ENCODE results near the gene MPST.
"Not testable (repeated sequence)": the region's sequence is repeated elsewhere in the genome, so short reads cannot be mapped to it uniquely, and the experiment has no call there.

MPST gene

GRCh38 chr22:37069319-37069718 is 49.8 kb downstream of the MPST start:
- Histone ChIP-seq H2AFZ (no peak overlapping the region), H3K79me2 (no peaks in the 10 kb centered on the region), H3K4me3 (ENCODE audit: low read depth, low read length) (no peak overlapping the region), H3K4me1 (no peaks in the 10 kb centered on the region), H3K27me3 (ENCODE audit: control insufficient read depth, insufficient read depth, low read length) (peaks cover 5% of the 10 kb centered on the region), H3K4me2 (ENCODE audit: low read length) (no peak overlapping the region), H3K27ac (no peak overlapping the region), H3K9ac (no peak overlapping the region), H3K9me3 (ENCODE audit: control insufficient read depth, low read length) (no peaks in the 10 kb centered on the region), H3K36me3 (ENCODE audit: control insufficient read depth, insufficient read depth, low read length) (no peaks in the 10 kb centered on the region)
- no peak for TF ChIP-seq CTCF (IDR thresholded peaks at IDR 0.05)

- TF ChIP-seq CTCF (IDR thresholded peaks at IDR 0.05), result no peak
- Histone ChIP-seq H2AFZ (no peak overlapping the region), H3K4me1 (no peaks in the 10 kb centered on the region), H3K79me2 (no peaks in the 10 kb centered on the region), H3K9me3 (ENCODE audit: control insufficient read depth, low read length) (no peaks in the 10 kb centered on the region), H3K27ac (no peak overlapping the region), H3K27me3 (ENCODE audit: control insufficient read depth, insufficient read depth, low read length) (peaks cover 5% of the 10 kb centered on the region), H3K36me3 (ENCODE audit: control insufficient read depth, insufficient read depth, low read length) (no peaks in the 10 kb centered on the region), H3K4me2 (ENCODE audit: low read length) (no peak overlapping the region), H3K4me3 (ENCODE audit: low read depth, low read length) (no peak overlapping the region), H3K9ac (no peak overlapping the region)
Measured at GRCh38 chr22:37069719-37070118, 50.2 kb downstream of the MPST start.

- Histone ChIP-seq H3K4me1 (no peaks in the 10 kb centered on the region), H3K9me3 (ENCODE audit: control insufficient read depth, low read length) (no peaks in the 10 kb centered on the region), H3K4me3 (ENCODE audit: low read depth, low read length) (no peak overlapping the region), H2AFZ (no peak overlapping the region), H3K9ac (no peak overlapping the region), H3K27me3 (ENCODE audit: control insufficient read depth, insufficient read depth, low read length) (peaks cover 5% of the 10 kb centered on the region), H3K79me2 (no peaks in the 10 kb centered on the region), H3K36me3 (ENCODE audit: control insufficient read depth, insufficient read depth, low read length) (no peaks in the 10 kb centered on the region), H3K27ac (no peak overlapping the region), H3K4me2 (ENCODE audit: low read length) (no peak overlapping the region)
- no peak for TF ChIP-seq CTCF (IDR thresholded peaks at IDR 0.05)
Measured at GRCh38 chr22:37070334-37070733, 50.8 kb downstream of the MPST start.

- no peak overlapping the region for H3K27ac ChIP-seq
- no peak overlapping the region for H2AFZ ChIP-seq
- H3K4me2 ChIP-seq (ENCODE audit: low read length), result no peak overlapping the region
- H3K27me3 ChIP-seq (ENCODE audit: control insufficient read depth, insufficient read depth, low read length), result peaks cover 5% of the 10 kb centered on the region
- no peaks in the 10 kb centered on the region for H3K4me1 ChIP-seq
- H3K79me2 ChIP-seq, result no peaks in the 10 kb centered on the region
- H3K36me3 ChIP-seq (ENCODE audit: control insufficient read depth, insufficient read depth, low read length), result no peaks in the 10 kb centered on the region
- no peaks in the 10 kb centered on the region for H3K9me3 ChIP-seq (ENCODE audit: control insufficient read depth, low read length)
- H3K9ac ChIP-seq, result no peak overlapping the region
- no peak overlapping the region for H3K4me3 ChIP-seq (ENCODE audit: low read depth, low read length)
- no peak for TF ChIP-seq CTCF (IDR thresholded peaks at IDR 0.05)
Measured at GRCh38 chr22:37070744-37071143, 51.2 kb downstream of the MPST start.

- H3K27ac ChIP-seq; H3K4me3 ChIP-seq (ENCODE audit: low read depth, low read length); H3K9me3 ChIP-seq (ENCODE audit: control insufficient read depth, low read length); H3K79me2 ChIP-seq; H3K9ac ChIP-seq; H3K36me3 ChIP-seq (ENCODE audit: control insufficient read depth, insufficient read depth, low read length); H3K27me3 ChIP-seq (ENCODE audit: control insufficient read depth, insufficient read depth, low read length); H3K4me1 ChIP-seq; H2AFZ ChIP-seq; H3K4me2 ChIP-seq (ENCODE audit: low read length): not testable (repeated sequence)
Measured at GRCh38 chr22:37071850-37072592, 52.5 kb downstream of the MPST start.
